ENCODE measurements around the gene APBB2. TPM values are rescaled to one million over a fixed set of nuclear protein-coding genes. Genes with fewer than 3 reads are reported as not detected.
A peak's percentile ranks its signal among the peaks of the same experiment; 100 is the strongest.
"Not testable (repeated sequence)": the region's sequence is repeated elsewhere in the genome, so short reads cannot be mapped to it uniquely, and the experiment has no call there.

APBB2 gene
- total RNA-seq, 4 donors from 2014 or later = 32.4 to 133 (median 92.1) TPM

- intact Hi-C loops (cut with DNase I; ENCODE audit: low total_unique reads) = no loop called here
- no peaks in the 10 kb centered on the region for H3K36me3 ChIP-seq
- no peak overlapping the region for H3K4me3 ChIP-seq
- no peaks in the 10 kb centered on the region for H3K9me3 ChIP-seq
- H3K4me1 ChIP-seq = peaks cover 0 to 22% of the 10 kb centered on the region in 2 donors
- peak overlapping the region; percentile 64 to 76 for H3K27ac ChIP-seq
- no peak for DNase-seq
- H3K27me3 ChIP-seq = no peaks in the 10 kb centered on the region
- TF ChIP-seq POLR2A (IDR thresholded peaks at IDR 0.05) (no peak), CTCF (IDR thresholded peaks at IDR 0.05) (no peak)
Observed at GRCh38 chr4:41061482-41062185, 152.7 kb downstream of the APBB2 start.

- intact Hi-C loops (cut with DNase I; ENCODE audit: low total_unique reads) = no loop called here
- no peaks in the 10 kb centered on the region for H3K36me3 ChIP-seq
- H3K4me3 ChIP-seq = no peak overlapping the region
- no peaks in the 10 kb centered on the region for H3K27me3 ChIP-seq
- H3K27ac ChIP-seq = peak overlapping the region; percentile 64 to 76
- peaks cover 0 to 22% of the 10 kb centered on the region in 2 donors for H3K4me1 ChIP-seq
- TF ChIP-seq POLR2A (IDR thresholded peaks at IDR 0.05) = no peak
- no peak for TF ChIP-seq CTCF (IDR thresholded peaks at IDR 0.05)
- peak; percentile 52 to 70 for DNase-seq
- H3K9me3 ChIP-seq = no peaks in the 10 kb centered on the region
Observed at GRCh38 chr4:41060352-41061334, 153.7 kb downstream of the APBB2 start.

GRCh38 chr4:41059411-41059810 lies 154.9 kb downstream of the APBB2 start:
- H3K27me3 ChIP-seq; H3K4me3 ChIP-seq; H3K36me3 ChIP-seq; intact Hi-C loops (cut with DNase I; ENCODE audit: low total_unique reads); DNase-seq; H3K9me3 ChIP-seq: not testable (repeated sequence)
- peak overlapping the region; percentile 64 to 76 for H3K27ac ChIP-seq
- H3K4me1 ChIP-seq = peaks cover 0 to 15% of the 10 kb centered on the region in 2 donors

GRCh38 chr4:41058426-41058825 lies 155.9 kb downstream of the APBB2 start:
- peaks cover 0 to 11% of the 10 kb centered on the region in 2 donors for H3K4me1 ChIP-seq
- H3K4me3 ChIP-seq = no peak overlapping the region
- H3K27ac ChIP-seq = peak overlapping the region in 1 of 2 donors; percentile 19
- H3K27me3 ChIP-seq = no peaks in the 10 kb centered on the region
- TF ChIP-seq POLR2A (IDR thresholded peaks at IDR 0.05) (no peak), CTCF (IDR thresholded peaks at IDR 0.05) (no peak)
- no peaks in the 10 kb centered on the region for H3K9me3 ChIP-seq
- intact Hi-C loops (cut with DNase I; ENCODE audit: low total_unique reads) = no loop called here
- no peaks in the 10 kb centered on the region for H3K36me3 ChIP-seq
- no peak for DNase-seq

GRCh38 chr4:41057467-41057866 lies 156.9 kb downstream of the APBB2 start:
- no peaks in the 10 kb centered on the region for H3K36me3 ChIP-seq
- H3K27ac ChIP-seq = peak overlapping the region; percentile 25 to 36
- no peak overlapping the region for H3K4me3 ChIP-seq
- intact Hi-C loops (cut with DNase I; ENCODE audit: low total_unique reads) = no loop called here
- H3K9me3 ChIP-seq = no peaks in the 10 kb centered on the region
- TF ChIP-seq POLR2A (IDR thresholded peaks at IDR 0.05) = no peak
- TF ChIP-seq CTCF (IDR thresholded peaks at IDR 0.05) = no peak
- DNase-seq = no peak
- H3K4me1 ChIP-seq = peaks cover 0 to 11% of the 10 kb centered on the region in 2 donors
- no peaks in the 10 kb centered on the region for H3K27me3 ChIP-seq
